ENCODE measurements around the gene LRRC38.
"Not testable (repeated sequence)": the region's sequence is repeated elsewhere in the genome, so short reads cannot be mapped to it uniquely, and the experiment has no call there.

LRRC38 gene

GRCh38 chr1:13513895-13514546 is at the start of gene LRRC38:
Gene LRRC38 (minus strand): TSS chr1:13514003. CDS start chr1:13513593, 410 bp downstream.
- no peak for DNase-seq

GRCh38 chr1:13562981-13563380 is 49.2 kb upstream of the LRRC38 start:
- DNase-seq = not testable (repeated sequence)

GRCh38 chr1:13560541-13560940 is 46.7 kb upstream of the LRRC38 start:
- no peak for DNase-seq

GRCh38 chr1:13556224-13556764 is 42.5 kb upstream of the LRRC38 start:
- DNase-seq = no peak

- no peak for DNase-seq
Measured at GRCh38 chr1:13554798-13555197, 41.0 kb upstream of the LRRC38 start.

GRCh38 chr1:13550663-13551062 is 36.9 kb upstream of the LRRC38 start:
- DNase-seq = no peak

GRCh38 chr1:13549521-13549920 is 35.7 kb upstream of the LRRC38 start:
- DNase-seq = no peak

GRCh38 chr1:13549021-13549420 is 35.2 kb upstream of the LRRC38 start:
- no peak for DNase-seq

- no peak for DNase-seq
Measured at GRCh38 chr1:13548281-13548680, 34.5 kb upstream of the LRRC38 start.

- DNase-seq = no peak
Measured at GRCh38 chr1:13546791-13547190, 33.0 kb upstream of the LRRC38 start.

- no peak for DNase-seq
Measured at GRCh38 chr1:13544221-13544556, 30.4 kb upstream of the LRRC38 start.

- DNase-seq = no peak
Measured at GRCh38 chr1:13543451-13544220, 29.8 kb upstream of the LRRC38 start.

GRCh38 chr1:13541435-13542215 is 27.8 kb upstream of the LRRC38 start:
- no peak for DNase-seq

GRCh38 chr1:13540866-13541265 is 27.1 kb upstream of the LRRC38 start:
- DNase-seq = no peak

GRCh38 chr1:13539683-13540082 is 25.9 kb upstream of the LRRC38 start:
- DNase-seq = no peak

GRCh38 chr1:13538832-13539231 is 25.0 kb upstream of the LRRC38 start:
- no peak for DNase-seq

GRCh38 chr1:13536571-13536970 is 22.8 kb upstream of the LRRC38 start:
- no peak for DNase-seq

GRCh38 chr1:13535227-13535626 is 21.4 kb upstream of the LRRC38 start:
- DNase-seq = no peak

- DNase-seq = no peak
Measured at GRCh38 chr1:13528320-13528719, 14.5 kb upstream of the LRRC38 start.

- DNase-seq = no peak
Measured at GRCh38 chr1:13523780-13524477, 10.1 kb upstream of the LRRC38 start.

- no peak for DNase-seq
Measured at GRCh38 chr1:13520985-13521384, 7.2 kb upstream of the LRRC38 start.

GRCh38 chr1:13517193-13517812 is 3.5 kb upstream of the LRRC38 start:
- no peak for DNase-seq

Measured in NCI-H774 (cell line).